Measurements from ENCODE around the gene CABP7. TPM values are rescaled to one million over a fixed set of nuclear protein-coding genes. Genes with fewer than 3 reads are reported as not detected.

CABP7 gene
- total RNA-seq, 1 experiment from 2014 or later, result not detected

- no peaks in the 10 kb centered on the region for H3K27me3 ChIP-seq (ENCODE audit: insufficient read depth, low read length)
- CTCF ChIA-PET, result interaction anchor here (1.7 kb wide), 1 partner anchor 364 kb away, joined by 4 read pairs; no protein-coding TSS in a partner anchor
These were observed 5.0 kb downstream of the CABP7 start for GRCh38 chr22:29724843-29725242.

More at GRCh38 chr22:29724843-29725242, 5.0 kb downstream of the CABP7 start:
- ATAC-seq, result no peak
- no peak for DNase-seq (ENCODE audit: low read depth, low spot score)
- Histone ChIP-seq H3K9me2 (ENCODE audit: insufficient read depth) (no peaks in the 10 kb centered on the region), H3K79me2 (ENCODE audit: insufficient read depth, low read length) (no peaks in the 10 kb centered on the region), H3K27ac (ENCODE audit: low read depth, low read length) (no peak overlapping the region), H4K20me1 (ENCODE audit: insufficient read depth) (no peaks in the 10 kb centered on the region), H3K9ac (ENCODE audit: low read length) (no peak overlapping the region), H3K4me1 (ENCODE audit: control insufficient read depth in 1 of 2, insufficient read depth in 2 of 2, low read length in 2 of 2) (peaks cover 0 to 11% of the 10 kb centered on the region in 2 experiments; a peak in 2 of 4 replicates), H3K36me3 (ENCODE audit: control insufficient read depth in 1 of 2, insufficient read depth in 2 of 2, low read length in 2 of 2) (no peaks in the 10 kb centered on the region), H2AFZ (ENCODE audit: low read depth, low read length, poor library complexity, severe bottlenecking) (no peak overlapping the region), H3K4me3 (replicated peaks in 1 of 2; ENCODE audit: low read depth in 1 of 2, low read length in 2 of 2) (no peak overlapping the region), H3K4me2 (ENCODE audit: low read length) (no peak overlapping the region), H3K9me3 (ENCODE audit: control insufficient read depth in 1 of 2, insufficient read depth in 1 of 2, low read depth in 1 of 2, low read length in 2 of 2) (no peaks in the 10 kb centered on the region)
- POLR2A ChIA-PET, result no interaction called here
- RAD21 ChIA-PET (ENCODE audit: low non-redundant PET in 1 of 2, low total read pairs in 2 of 2, uncharacterized antibody in 2 of 2, unreplicated experiment in 2 of 2), result no interaction called here
- no TSS peak for BruUV-seq (replicated peaks)
- intact Hi-C loops (cut with micrococcal nuclease), result no loop called here
- TF ChIP-seq CTCF (IDR thresholded peaks at IDR 0.05 in 2 of 3, conservative IDR thresholded peaks at IDR 0.05 in 1 of 3; ENCODE audit: borderline replicate concordance in 1 of 3, insufficient read depth in 1 of 3, low read depth in 2 of 3, low read length in 2 of 3) (no peak), RAD21 (IDR thresholded peaks at IDR 0.05; ENCODE audit: low read depth) (no peak), ZBTB33 (IDR thresholded peaks at IDR 0.05; ENCODE audit: extremely low read depth, insufficient replicate concordance, low read length) (no peak), EZH2phosphoT487 (IDR thresholded peaks at IDR 0.05; ENCODE audit: borderline replicate concordance) (no peak), CEBPB (IDR thresholded peaks at IDR 0.05; ENCODE audit: low read depth) (no peak)
